ENCODE measurements around the gene APP. TPM values are rescaled to one million over a fixed set of nuclear protein-coding genes. Genes with fewer than 3 reads are reported as not detected.

The APP gene
- total RNA-seq, 1 donor: 373 TPM

DNA sequence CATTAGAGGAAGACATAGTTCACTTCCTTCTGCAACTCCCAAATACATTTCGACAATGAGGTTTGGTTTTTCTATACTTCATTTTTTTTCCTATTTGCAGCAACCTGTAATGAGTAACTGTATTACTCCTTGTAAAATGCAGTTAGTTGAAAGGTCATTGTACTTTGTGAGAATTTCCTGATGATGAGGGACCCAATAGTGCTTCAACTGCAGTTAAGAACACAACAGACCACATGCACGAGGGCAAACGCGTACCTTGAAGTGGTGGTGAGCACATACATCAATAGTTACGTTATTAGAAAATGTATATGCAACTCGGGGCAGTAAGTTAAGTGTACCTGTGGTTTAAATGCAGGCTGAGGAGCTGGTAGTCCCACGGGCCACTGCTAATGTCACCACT, 264.0 kb downstream of the APP start:
- DNase-seq (ENCODE audit: insufficient read length, low spot score, missing footprints): no peak

DNA sequence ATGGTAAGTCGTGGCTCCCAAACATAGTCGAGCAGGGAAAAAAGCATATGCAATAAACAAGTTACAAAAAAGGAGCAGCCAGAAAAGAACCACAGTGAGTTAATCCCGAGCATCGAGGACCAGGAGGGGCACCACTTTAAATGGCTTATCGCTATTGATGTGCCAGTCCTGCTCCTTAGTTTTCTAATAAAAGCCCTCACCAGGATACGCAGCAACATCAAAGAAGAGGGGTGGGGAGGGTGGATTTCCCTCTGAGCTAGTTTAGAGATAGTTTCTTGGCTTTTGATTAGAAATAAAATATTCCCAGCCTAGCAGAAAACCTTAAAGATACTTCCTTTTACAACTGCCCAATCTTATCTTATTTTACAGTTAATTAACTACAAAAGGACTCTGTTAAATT, 265.4 kb downstream of the APP start:
- Histone ChIP-seq H4K20me1 (ENCODE audit: insufficient read depth, low read length) (no peaks in the 10 kb centered on the region), H3K4me3 (ENCODE audit: insufficient read depth, low read length) (no peak overlapping the region), H2AFZ (ENCODE audit: low read length) (no peak overlapping the region), H3K4me2 (ENCODE audit: insufficient read depth, low read length) (no peak overlapping the region), H3K4me1 (ENCODE audit: insufficient read depth, low read length) (peaks cover 5% of the 10 kb centered on the region), H3K36me3 (ENCODE audit: insufficient read depth, low read length) (peaks cover 16% of the 10 kb centered on the region), H3K9me3 (ENCODE audit: low read depth, low read length) (no peaks in the 10 kb centered on the region), H3K27me3 (ENCODE audit: insufficient read depth, low read length) (no peaks in the 10 kb centered on the region), H3K79me2 (ENCODE audit: insufficient read depth, low read length) (no peaks in the 10 kb centered on the region), H3K27ac (ENCODE audit: low read depth, low read length) (no peak overlapping the region)
- TF ChIP-seq, protein P1, sequence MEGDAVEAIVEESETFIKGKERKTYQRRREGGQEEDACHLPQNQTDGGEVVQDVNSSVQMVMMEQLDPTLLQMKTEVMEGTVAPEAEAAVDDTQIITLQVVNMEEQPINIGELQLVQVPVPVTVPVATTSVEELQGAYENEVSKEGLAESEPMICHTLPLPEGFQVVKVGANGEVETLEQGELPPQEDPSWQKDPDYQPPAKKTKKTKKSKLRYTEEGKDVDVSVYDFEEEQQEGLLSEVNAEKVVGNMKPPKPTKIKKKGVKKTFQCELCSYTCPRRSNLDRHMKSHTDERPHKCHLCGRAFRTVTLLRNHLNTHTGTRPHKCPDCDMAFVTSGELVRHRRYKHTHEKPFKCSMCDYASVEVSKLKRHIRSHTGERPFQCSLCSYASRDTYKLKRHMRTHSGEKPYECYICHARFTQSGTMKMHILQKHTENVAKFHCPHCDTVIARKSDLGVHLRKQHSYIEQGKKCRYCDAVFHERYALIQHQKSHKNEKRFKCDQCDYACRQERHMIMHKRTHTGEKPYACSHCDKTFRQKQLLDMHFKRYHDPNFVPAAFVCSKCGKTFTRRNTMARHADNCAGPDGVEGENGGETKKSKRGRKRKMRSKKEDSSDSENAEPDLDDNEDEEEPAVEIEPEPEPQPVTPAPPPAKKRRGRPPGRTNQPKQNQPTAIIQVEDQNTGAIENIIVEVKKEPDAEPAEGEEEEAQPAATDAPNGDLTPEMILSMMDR (IDR thresholded peaks at IDR 0.05; ENCODE audit: extremely low read depth, low read depth, low read length): no peak
- DNase-seq (ENCODE audit: insufficient read length, low spot score, missing footprints): no peak

More for the DNA sequence above, 264.0 kb downstream of the APP start:
- Histone ChIP-seq H3K27me3 (ENCODE audit: insufficient read depth, low read length) (no peaks in the 10 kb centered on the region), H2AFZ (ENCODE audit: low read length) (no peak overlapping the region), H3K9me3 (ENCODE audit: low read depth, low read length) (no peaks in the 10 kb centered on the region), H3K27ac (ENCODE audit: low read depth, low read length) (no peak overlapping the region), H4K20me1 (ENCODE audit: insufficient read depth, low read length) (no peaks in the 10 kb centered on the region), H3K36me3 (ENCODE audit: insufficient read depth, low read length) (peaks cover 16% of the 10 kb centered on the region), H3K79me2 (ENCODE audit: insufficient read depth, low read length) (no peaks in the 10 kb centered on the region), H3K4me3 (ENCODE audit: insufficient read depth, low read length) (no peak overlapping the region), H3K4me1 (ENCODE audit: insufficient read depth, low read length) (peaks cover 4% of the 10 kb centered on the region), H3K4me2 (ENCODE audit: insufficient read depth, low read length) (no peak overlapping the region)
- TF ChIP-seq, protein P1 (IDR thresholded peaks at IDR 0.05; ENCODE audit: extremely low read depth, low read depth, low read length): no peak

DNA sequence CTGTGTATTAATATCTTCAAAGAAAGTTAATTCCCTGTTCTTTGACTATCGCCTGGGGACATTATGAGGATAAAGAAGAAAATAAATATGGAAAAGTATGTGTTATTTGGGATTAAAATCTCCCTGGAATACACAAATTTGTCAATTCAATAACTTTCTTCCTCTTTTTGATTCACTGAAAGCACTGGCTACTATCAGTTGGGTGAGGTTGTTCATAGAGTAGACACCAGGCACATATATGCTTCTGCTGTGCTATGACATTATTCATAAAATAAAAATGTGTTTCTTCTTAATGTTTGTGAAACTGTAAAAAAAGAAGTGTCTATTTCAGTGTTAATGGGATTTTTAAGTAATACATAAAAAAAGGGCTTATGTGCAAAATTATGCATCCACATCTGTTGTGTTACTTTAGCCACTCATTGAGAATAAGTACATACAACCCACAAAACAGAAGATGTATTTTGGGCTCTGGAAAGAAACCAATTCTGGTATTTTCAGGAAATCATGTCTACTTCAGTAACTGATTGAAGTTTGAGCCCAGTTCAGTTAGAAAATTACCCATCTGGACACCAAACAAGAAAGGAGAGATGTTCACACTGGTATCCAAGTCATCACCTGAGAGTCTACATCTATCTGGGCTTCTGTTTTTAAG, 266.4 kb downstream of the APP start:
- Histone ChIP-seq H4K20me1 (ENCODE audit: insufficient read depth, low read length) (no peaks in the 10 kb centered on the region), H3K4me3 (ENCODE audit: insufficient read depth, low read length) (no peak overlapping the region), H3K4me1 (ENCODE audit: insufficient read depth, low read length) (peaks cover 5% of the 10 kb centered on the region), H3K27me3 (ENCODE audit: insufficient read depth, low read length) (no peaks in the 10 kb centered on the region), H3K79me2 (ENCODE audit: insufficient read depth, low read length) (no peaks in the 10 kb centered on the region), H3K4me2 (ENCODE audit: insufficient read depth, low read length) (no peak overlapping the region), H3K9me3 (ENCODE audit: low read depth, low read length) (no peaks in the 10 kb centered on the region), H3K36me3 (ENCODE audit: insufficient read depth, low read length) (peaks cover 16% of the 10 kb centered on the region), H3K27ac (ENCODE audit: low read depth, low read length) (no peak overlapping the region), H2AFZ (ENCODE audit: low read length) (no peak overlapping the region)
- no peak for DNase-seq (ENCODE audit: insufficient read length, low spot score, missing footprints)
- TF ChIP-seq, protein P1 (IDR thresholded peaks at IDR 0.05; ENCODE audit: extremely low read depth, low read depth, low read length): no peak

DNA sequence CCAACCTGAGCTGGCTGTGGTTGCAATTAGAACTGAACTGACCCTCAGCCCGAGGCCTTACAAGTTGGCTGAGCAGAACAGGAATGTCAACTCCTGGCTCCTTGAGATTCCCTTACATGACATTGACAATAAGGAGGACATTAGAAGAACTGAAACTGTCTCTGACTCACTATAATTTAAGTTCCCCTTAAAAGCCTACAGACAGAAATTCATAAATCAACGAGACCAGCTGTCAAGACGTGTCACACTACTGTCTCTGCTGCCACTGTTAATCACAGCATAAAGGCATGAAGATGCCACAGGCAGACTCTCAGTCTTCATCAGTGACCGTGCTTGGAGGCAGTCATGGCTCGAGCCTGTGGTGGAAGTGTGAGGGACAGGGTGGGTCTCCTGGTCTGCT, 267.0 kb downstream of the APP start:
- no peak overlapping the region for H3K27ac ChIP-seq (ENCODE audit: low read depth, low read length)
- DNase-seq (ENCODE audit: insufficient read length, low spot score, missing footprints): no peak
- no peaks in the 10 kb centered on the region for H3K9me3 ChIP-seq (ENCODE audit: low read depth, low read length)
- H3K4me3 ChIP-seq (ENCODE audit: insufficient read depth, low read length): no peak overlapping the region
- no peaks in the 10 kb centered on the region for H3K27me3 ChIP-seq (ENCODE audit: insufficient read depth, low read length)
- H3K36me3 ChIP-seq (ENCODE audit: insufficient read depth, low read length): peaks cover 16% of the 10 kb centered on the region
- H3K4me2 ChIP-seq (ENCODE audit: insufficient read depth, low read length): no peak overlapping the region
- H3K4me1 ChIP-seq (ENCODE audit: insufficient read depth, low read length): peaks cover 10% of the 10 kb centered on the region
- TF ChIP-seq, protein P1 (IDR thresholded peaks at IDR 0.05; ENCODE audit: extremely low read depth, low read depth, low read length): no peak
- no peaks in the 10 kb centered on the region for H4K20me1 ChIP-seq (ENCODE audit: insufficient read depth, low read length)
- H3K79me2 ChIP-seq (ENCODE audit: insufficient read depth, low read length): no peaks in the 10 kb centered on the region
- no peak overlapping the region for H2AFZ ChIP-seq (ENCODE audit: low read length)

All from osteoblast (primary cell).